ENCODE results near the gene SPN. TPM values are rescaled to one million over a fixed set of nuclear protein-coding genes. Genes with fewer than 3 reads are reported as not detected.
"Not testable (repeated sequence)": the region's sequence is repeated elsewhere in the genome, so short reads cannot be mapped to it uniquely, and the experiment has no call there.

Gene SPN
- total RNA-seq, 4 donors from 2014 or later = 1.1 to 1.5 (median 1.3) TPM

DNA sequence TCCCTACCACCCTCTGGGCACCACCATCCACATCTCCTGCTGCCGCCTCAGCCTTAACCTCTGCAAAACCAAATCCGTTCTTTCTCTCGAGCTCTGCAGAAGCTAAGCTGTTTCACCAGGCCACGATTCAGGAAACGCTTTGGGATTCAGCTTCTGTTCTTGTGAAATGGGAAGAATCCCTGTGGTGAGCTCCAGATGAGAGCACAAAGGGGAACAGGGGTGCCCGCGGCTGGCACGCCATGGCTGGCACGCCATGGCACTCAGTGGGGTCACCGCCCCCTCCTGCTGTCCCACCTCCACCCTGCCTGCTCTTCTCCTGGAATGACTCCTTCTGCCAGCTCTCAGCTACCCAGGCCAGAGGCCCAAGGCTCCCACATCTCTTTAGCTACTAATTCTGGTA is 21.6 kb downstream of the SPN start:
- 96 to 97% methylated on average over 9 to 10 of the region's 10 CpGs for WGBS, 2 donors

DNA sequence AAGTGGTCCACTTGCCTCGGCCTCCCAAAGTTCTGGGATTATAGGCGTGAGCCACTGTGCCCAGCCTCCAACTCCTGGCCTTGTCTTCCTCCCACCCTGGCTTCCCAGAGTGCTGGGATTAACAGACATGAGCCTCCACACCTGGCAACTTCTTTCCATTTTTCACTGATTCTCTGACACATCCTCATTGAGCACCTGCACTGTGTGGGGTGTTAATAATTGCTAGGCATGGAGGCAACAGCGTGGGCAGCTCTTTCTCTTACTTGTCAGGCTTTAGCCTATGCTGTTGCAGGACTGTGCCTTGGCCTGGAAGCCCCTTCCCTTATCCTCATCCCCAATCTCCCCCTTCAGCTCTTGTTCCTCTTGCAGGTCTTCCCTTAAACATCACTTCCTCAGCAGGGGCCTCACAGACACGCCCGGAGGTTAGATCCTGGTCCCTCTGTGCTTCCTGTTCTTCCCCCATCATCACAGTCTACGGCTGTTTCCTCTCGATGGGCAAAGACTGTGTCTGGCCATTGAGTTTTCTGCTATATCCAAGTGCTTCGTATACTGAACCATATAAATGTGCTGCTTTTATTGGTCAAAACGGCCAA is 23.8 kb downstream of the SPN start:
- H3K9me3 ChIP-seq = no peaks in the 10 kb centered on the region
- peak overlapping the region in 2 of 4 donors; percentile 37 to 64 for H3K27ac ChIP-seq
- DNase-seq (ENCODE audit: low spot score in 2 of 2) = no peak
- H3K4me3 ChIP-seq = no peak overlapping the region
- H3K4me1 ChIP-seq = no peaks in the 10 kb centered on the region
- 81 to 86% methylated on average over 9 of the region's 9 CpGs for WGBS, 2 donors
- no peaks in the 10 kb centered on the region for H3K36me3 ChIP-seq
- H3K27me3 ChIP-seq = no peaks in the 10 kb centered on the region
- TF ChIP-seq, protein P1, sequence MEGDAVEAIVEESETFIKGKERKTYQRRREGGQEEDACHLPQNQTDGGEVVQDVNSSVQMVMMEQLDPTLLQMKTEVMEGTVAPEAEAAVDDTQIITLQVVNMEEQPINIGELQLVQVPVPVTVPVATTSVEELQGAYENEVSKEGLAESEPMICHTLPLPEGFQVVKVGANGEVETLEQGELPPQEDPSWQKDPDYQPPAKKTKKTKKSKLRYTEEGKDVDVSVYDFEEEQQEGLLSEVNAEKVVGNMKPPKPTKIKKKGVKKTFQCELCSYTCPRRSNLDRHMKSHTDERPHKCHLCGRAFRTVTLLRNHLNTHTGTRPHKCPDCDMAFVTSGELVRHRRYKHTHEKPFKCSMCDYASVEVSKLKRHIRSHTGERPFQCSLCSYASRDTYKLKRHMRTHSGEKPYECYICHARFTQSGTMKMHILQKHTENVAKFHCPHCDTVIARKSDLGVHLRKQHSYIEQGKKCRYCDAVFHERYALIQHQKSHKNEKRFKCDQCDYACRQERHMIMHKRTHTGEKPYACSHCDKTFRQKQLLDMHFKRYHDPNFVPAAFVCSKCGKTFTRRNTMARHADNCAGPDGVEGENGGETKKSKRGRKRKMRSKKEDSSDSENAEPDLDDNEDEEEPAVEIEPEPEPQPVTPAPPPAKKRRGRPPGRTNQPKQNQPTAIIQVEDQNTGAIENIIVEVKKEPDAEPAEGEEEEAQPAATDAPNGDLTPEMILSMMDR (IDR thresholded peaks at IDR 0.05) = no peak
- TF ChIP-seq EP300 (IDR thresholded peaks at IDR 0.05) = no peak
- no peak for TF ChIP-seq POLR2A (IDR thresholded peaks at IDR 0.05)

More for the DNA sequence above, 21.6 kb downstream of the SPN start:
- Histone ChIP-seq H3K27me3 (no peaks in the 10 kb centered on the region), H3K36me3 (no peaks in the 10 kb centered on the region), H3K9me3 (no peaks in the 10 kb centered on the region), H3K4me1 (peaks cover 0 to under 1% (median 0%) of the 10 kb centered on the region in 4 donors), H3K4me3 (no peak overlapping the region), H3K27ac (peak overlapping the region in 1 of 4 donors; percentile 39)
- DNase-seq (ENCODE audit: low spot score in 2 of 2) = no peak
- TF ChIP-seq POLR2A (IDR thresholded peaks at IDR 0.05) (no peak), EP300 (IDR thresholded peaks at IDR 0.05) (no peak)
- TF ChIP-seq, protein P1 (IDR thresholded peaks at IDR 0.05) = no peak

DNA sequence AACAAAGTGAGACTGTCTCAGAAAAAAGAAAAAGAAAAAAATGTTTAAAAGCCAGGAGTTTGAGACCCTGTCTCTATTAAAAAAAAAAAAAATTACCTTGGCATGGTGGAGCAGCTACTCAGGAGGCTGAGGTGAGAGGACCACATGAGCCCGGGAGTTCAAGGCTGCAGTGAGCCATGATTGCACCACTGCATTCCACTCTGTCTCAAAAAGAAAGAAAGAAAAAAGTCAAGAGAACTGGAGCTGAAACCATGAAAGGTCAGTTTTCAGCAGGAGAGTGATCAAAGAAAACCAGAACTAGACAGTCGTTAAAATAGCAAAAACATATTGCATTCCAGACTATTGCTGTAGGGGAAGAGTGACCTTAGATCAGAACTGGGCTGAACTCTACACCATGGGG is 24.7 kb downstream of the SPN start:
- Histone ChIP-seq H3K9me3 (no peaks in the 10 kb centered on the region), H3K4me1 (no peaks in the 10 kb centered on the region), H3K27me3 (no peaks in the 10 kb centered on the region), H3K36me3 (no peaks in the 10 kb centered on the region), H3K4me3 (no peak overlapping the region), H3K27ac (peak overlapping the region in 1 of 4 donors; percentile 64)
- TF ChIP-seq EP300 (IDR thresholded peaks at IDR 0.05) = no peak
- TF ChIP-seq POLR2A (IDR thresholded peaks at IDR 0.05) = no peak
- TF ChIP-seq, protein P1 (IDR thresholded peaks at IDR 0.05) = no peak
- no peak for DNase-seq (ENCODE audit: low spot score in 2 of 2)
- WGBS, 2 donors = 52 to 61% methylated on average over 2 of the region's 2 CpGs

DNA sequence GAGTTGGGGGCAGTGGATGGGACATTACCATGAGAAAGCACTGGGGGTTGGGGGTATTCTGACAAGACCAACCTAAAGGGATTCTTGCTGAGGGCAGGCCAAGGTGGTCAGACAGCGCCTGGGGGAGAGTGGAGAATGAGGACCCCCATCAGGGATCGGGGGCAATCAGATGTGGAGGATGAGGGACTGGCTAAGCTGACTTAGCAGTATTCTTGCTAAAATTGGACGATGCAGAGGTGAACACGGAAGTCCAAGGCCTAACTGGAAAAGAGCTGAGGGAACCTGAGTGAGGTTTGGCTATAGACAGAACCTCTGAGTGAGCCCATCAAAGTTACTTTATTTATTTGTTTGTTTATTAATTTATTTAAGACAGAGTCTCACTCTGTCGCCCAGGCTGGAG is 25.1 kb downstream of the SPN start:
- Histone ChIP-seq H3K27ac (no peak overlapping the region), H3K36me3 (no peaks in the 10 kb centered on the region), H3K4me1 (no peaks in the 10 kb centered on the region), H3K27me3 (no peaks in the 10 kb centered on the region), H3K9me3 (no peaks in the 10 kb centered on the region), H3K4me3 (no peak overlapping the region)
- 86 to 87% methylated on average over 5 of the region's 5 CpGs for WGBS, 2 donors
- TF ChIP-seq POLR2A (IDR thresholded peaks at IDR 0.05) (no peak), EP300 (IDR thresholded peaks at IDR 0.05) (no peak)
- TF ChIP-seq, protein P1 (IDR thresholded peaks at IDR 0.05) = no peak
- no peak for DNase-seq (ENCODE audit: low spot score in 2 of 2)

DNA sequence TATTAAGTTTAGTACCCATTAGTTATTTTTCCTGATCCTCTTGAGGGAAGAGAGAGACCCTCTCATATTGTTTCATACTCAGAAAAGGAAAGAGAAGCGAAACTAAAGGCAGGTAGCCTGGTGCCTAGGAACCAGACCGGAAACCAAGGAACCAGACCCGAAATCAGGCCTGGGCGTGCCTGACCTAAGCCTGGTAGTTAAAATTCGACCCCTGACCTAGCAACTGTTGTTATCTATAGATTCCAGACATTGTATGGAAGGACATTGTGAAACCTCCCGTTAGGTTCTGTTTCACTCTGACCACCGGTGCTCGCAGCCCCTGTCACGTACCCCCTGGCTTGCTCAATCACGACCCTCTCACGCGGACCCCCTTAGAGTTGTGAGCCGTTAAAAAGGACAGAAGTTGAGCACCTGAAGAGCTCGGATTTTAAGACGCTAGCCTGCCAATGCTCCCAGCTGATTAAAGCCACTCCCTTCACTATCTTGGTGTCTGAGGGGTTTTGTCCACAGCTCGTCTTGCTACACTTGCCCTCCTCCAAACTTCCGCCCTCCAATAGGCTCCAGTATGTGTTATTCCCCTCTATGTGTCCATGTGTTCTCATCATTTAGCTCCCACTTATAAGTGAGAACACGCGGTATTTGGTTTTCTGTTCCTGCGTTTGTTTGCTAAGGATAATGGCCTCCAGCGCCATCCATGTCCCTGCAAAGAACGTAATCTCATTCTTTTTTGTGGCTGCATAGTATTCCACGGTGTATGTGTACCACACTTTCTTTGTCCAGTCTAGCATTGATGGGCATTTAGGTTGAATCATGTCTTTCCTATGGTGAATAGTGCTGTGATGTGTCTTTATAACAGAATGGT is 26.7 kb downstream of the SPN start:
- 88 to 94% methylated on average over 23 of the region's 23 CpGs for WGBS, 2 donors
- not testable (repeated sequence) for H3K36me3 ChIP-seq; H3K4me1 ChIP-seq; H3K27ac ChIP-seq; H3K27me3 ChIP-seq; H3K4me3 ChIP-seq; DNase-seq (ENCODE audit: low spot score in 2 of 2); H3K9me3 ChIP-seq

DNA sequence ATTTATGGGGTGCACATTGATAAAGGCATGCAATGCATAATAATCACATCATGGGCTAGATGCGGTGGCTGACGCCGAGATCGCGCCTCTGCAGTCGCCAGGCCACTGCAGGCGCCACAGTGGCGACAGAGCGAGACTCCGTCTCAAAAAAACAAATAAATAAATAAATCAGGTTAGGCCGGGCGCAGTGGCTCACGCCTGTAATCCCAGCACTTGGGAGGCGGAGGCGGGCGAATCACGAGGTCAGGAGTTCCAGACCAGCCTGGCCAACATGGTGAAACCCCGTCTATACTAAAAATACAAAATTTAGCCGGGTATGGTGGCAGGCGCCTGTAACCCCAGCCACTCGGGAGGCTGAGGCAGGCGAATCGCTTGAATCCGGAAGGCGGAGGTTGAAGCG is 29.6 kb downstream of the SPN start:
- DNase-seq (ENCODE audit: low spot score in 2 of 2); H3K4me3 ChIP-seq; H3K4me1 ChIP-seq; H3K36me3 ChIP-seq; H3K9me3 ChIP-seq; H3K27me3 ChIP-seq; H3K27ac ChIP-seq: not testable (repeated sequence)
- 96% methylated on average over 26 of the region's 26 CpGs for WGBS, 2 donors

Measured in tibial nerve (tissue), 4 donors.